GM21367 (cell line): ENCODE results near the gene ZNF407.
"Not testable (repeated sequence)": the region's sequence is repeated elsewhere in the genome, so short reads cannot be mapped to it uniquely, and the experiment has no call there.

Source experiments
- ATAC-seq: cut with Tn5 transposase; IDR thresholded peaks from one replicate; pipeline ENCODE4 v1.9.1; 2021; ENCODE audit not compliant: unreplicated experiment

Gene ZNF407, protein sequence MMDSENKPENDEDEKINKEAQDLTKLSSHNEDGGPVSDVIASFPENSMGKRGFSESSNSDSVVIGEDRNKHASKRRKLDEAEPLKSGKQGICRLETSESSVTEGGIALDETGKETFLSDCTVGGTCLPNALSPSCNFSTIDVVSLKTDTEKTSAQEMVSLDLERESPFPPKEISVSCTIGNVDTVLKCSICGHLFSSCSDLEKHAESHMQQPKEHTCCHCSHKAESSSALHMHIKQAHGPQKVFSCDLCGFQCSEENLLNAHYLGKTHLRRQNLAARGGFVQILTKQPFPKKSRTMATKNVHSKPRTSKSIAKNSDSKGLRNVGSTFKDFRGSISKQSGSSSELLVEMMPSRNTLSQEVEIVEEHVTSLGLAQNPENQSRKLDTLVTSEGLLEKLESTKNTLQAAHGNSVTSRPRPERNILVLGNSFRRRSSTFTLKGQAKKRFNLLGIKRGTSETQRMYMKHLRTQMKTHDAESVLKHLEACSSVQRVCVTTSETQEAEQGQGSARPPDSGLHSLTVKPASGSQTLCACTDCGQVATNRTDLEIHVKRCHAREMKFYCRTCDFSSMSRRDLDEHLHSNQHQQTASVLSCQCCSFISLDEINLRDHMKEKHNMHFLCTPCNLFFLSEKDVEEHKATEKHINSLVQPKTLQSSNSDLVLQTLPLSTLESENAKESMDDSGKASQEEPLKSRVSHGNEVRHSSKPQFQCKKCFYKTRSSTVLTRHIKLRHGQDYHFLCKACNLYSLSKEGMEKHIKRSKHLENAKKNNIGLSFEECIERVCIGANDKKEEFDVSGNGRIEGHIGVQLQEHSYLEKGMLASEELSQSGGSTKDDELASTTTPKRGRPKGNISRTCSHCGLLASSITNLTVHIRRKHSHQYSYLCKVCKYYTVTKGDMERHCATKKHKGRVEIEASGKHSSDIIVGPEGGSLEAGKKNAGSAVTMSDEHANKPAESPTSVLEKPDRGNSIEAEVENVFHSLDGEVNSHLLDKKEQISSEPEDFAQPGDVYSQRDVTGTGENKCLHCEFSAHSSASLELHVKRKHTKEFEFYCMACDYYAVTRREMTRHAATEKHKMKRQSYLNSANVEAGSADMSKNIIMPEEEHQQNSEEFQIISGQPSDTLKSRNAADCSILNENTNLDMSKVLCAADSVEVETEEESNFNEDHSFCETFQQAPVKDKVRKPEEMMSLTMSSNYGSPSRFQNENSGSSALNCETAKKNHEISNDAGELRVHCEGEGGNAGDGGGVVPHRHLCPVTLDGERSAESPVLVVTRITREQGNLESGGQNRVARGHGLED (N-terminal part only)

DNA sequence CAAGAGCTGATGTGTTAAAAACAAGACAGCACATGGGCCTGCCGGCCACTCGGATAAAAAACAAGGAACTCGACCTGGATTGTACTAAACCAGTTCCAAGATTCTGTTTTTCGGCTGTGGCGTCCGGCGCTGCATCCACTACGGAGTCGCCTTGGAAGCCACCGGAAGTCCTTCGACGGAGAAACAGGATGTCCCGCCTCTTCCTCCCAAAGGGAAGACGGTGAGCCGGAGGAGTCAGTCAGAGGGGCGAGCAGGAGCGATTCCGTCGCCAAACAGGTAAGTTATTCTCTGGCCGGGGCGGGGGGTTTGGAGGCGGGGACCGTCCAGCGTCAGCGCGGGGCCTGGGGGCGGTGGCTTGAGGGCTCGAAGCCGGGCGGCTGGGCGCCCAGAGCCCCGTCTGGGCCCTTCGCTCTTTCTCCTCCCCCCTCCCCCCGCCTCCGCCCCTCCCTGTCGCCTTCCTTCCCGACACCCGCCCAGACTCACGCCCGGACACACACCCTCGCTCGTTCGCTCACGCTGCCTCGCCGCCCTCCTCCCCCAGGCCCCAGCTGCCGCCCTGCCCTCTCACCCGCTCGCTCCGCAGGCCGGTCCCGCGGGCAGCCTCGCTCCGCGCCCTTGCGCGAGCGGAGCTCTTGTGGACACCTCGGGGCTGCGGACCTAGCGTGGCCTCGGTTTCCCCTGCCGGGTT lies at the start of gene ZNF407:
ZNF407 (plus strand) TSS at position 209 of the 688 bp plus-strand sequence. CDS start 33,150 bp downstream, outside the sequence.
- ATAC-seq: peak; percentile 62

DNA sequence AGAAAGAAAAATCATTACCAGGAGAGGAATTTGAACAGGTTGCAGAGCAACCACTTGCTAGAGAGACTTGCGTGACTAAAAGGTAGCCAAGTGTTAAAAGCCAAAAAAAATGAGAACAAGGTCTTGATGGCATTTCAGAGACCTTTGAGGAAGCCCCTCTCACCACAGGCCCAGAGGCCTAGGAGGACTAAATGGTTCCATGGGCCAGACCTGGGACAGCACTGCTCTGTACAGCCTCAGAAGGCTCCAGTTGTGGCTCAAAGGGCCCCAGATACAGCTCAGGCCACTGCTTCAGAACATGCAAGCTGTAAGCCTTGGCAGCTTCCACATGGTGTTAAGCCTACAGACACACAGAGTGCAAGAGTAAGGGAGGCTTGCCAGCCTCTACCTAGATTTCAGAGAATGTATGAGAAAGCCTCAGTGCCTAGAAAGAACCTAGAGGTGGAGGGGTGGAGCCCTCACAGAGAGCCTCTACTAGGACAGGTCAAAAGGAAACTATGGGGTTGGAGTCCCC lies 48.0 kb upstream of the ZNF407 start:
- ATAC-seq: no peak

DNA sequence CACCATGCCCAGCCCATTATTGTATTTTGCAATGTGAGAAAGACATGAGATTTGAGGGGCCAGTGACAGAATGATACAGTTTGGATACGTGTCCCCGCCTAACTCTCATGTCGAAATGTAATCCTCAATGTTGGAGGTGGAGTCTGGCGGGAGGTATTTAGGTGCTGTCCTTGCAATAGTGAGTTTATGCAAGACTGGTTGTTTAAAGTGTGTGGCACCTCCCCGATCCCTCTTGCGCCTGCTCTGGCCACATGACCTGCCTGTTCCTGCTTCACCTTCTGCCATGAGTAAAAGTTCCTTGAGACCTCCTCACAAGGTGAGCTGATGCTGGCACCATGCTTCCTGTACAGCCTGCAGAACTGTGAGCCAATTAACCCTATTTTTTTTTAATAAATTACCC lies 46.8 kb upstream of the ZNF407 start:
- ATAC-seq: no peak

DNA sequence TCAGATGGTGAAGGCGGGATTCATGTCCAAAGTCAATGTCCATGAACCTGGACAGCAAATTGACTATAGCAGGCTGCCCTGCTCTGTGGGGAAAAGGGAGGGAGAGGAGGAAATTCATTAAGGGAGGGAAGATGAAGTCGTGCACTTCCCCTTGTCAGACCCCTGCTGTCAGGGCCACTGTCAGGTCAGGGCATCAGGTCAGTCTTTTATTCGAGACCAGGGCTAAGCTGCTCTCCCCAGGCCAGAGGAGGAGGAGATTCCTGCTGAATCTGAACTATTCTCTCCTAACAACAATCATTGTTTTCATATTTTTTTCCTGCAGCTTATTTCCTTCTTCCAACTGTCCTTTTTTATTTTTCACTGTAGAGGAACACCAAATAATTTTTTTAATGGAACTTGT lies 46.2 kb upstream of the ZNF407 start:
- no peak for ATAC-seq

DNA sequence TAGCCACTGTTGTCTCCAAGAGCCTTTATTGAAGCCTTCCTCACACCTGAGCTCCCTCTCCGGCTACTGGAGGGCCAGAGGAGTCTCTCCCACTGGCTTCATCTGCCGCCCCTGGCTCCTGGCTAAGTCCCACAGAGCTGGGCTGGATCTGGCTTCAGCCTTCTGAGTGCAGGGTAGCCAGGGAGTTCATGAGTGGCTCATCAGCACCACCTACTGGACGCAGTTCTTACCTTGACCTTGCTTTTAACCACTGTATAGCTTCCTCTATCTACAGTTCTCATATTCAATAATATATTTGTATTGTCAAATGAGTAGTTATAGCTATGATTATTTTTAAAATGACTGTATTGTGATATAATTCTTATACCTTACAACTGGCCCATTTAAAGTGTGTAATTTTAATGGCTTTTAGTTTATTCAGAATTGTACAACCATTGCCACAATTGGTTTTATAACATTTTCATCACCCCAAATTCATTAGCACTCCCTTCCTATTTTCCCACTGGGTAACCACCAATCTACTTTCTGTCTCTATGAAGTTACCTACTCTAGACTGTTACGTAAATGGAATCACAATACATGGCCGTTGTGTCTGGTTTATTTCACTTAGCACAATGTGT lies 45.6 kb upstream of the ZNF407 start:
- ATAC-seq: peak; percentile 98

DNA sequence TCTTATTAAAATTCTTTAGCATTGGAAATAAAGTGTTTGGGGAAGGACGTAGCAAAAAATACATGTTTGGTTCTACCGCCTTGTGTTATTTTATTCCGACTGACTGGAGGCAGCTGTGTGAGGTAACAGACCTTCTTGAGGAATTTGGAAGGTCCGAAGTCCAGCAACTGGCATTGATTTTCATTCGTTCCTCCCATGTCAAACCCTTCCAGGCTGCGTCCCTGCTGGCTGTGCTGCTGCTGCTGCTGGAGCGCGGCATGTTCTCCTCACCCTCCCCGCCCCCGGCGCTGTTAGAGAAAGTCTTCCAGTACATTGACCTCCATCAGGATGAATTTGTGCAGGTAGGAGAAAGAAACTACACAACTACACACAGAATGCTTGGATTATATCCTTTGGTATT lies 41.5 kb upstream of the ZNF407 start:
- no peak for ATAC-seq

DNA sequence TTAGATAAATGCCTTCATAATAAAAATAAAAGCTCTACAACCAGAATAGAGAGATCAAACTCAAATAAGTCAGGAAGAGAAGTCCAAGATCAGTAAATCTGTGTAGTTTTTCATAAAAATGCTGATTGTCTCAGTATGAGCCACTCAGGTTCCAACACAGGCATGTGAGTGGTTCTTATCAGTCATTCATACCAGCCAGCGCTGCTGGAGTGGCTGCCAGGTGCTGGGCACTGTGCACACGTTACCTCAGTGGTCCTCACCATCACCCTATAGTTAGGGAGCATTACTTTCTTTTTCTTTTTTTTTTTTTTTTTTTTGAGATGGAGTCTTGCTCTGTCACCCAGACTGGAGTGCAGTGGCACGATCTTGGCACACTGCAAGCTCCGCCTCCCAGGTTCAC lies 39.6 kb upstream of the ZNF407 start:
- no peak for ATAC-seq

DNA sequence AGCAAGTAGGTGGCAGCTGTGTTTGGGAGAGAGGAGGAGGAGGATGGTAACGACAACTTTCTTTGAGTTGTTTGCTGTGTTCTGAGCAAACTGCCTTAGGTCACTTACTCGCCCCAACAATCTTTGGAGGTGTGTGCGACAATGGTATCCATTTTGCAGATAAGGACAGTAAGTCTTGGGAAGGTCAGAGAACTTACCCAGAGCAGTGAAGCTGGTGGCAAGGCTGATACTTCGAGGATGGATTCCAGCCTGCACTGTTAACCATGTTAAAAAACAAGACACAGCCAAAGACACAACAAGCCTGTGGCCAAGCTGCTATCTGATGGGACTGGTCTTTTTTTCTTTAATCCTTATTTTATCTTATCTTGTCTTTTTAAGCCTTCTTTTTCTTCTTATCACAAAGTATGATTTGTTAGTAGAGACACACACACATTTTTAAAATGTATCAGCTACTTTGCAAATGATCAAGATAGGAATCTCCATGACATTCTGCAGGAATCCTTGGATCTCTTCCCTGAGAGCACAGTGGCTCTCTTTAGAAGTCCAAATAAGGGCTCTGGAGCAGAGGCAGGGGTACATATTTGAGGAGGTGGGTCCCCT lies 35.4 kb upstream of the ZNF407 start:
- ATAC-seq: no peak

DNA sequence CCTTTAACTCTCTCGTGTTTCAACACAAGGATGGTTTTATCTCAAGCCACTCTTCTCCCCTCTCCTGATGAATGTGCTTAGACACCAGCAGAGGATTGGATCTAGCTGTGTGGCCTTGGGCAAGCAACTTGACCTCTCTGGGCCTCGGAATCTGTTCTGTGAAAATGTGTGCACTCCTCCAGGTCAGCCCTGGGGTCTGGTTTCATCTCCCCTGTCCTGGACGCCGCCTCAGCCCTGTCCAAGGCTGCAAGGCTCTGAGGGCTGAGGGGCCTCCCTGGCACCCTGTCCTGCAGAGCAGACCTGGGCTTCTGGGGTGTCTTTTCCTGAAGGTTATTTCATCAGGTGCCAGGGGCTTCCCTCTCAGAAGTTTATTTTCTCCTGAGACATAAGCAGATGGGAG lies 34.9 kb upstream of the ZNF407 start:
- ATAC-seq: no peak

DNA sequence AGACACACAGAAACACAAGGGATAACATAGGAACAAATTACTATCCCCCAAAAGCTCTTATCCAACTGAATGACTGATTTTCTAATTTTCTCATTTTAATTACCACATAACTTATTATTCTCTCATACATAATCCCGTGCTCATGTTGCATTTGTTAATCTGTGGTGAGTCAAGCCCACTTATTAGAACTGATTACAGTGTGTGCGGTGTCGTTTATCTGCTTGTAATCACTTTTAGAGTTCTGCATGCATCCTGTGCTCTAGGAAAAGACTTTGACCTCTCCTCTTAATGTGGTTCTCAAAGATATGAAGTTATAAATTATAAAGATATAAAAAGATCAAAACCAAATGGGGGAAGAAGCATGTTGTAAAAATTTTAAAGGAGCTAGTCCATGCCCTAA lies 33.7 kb upstream of the ZNF407 start:
- ATAC-seq: no peak

DNA sequence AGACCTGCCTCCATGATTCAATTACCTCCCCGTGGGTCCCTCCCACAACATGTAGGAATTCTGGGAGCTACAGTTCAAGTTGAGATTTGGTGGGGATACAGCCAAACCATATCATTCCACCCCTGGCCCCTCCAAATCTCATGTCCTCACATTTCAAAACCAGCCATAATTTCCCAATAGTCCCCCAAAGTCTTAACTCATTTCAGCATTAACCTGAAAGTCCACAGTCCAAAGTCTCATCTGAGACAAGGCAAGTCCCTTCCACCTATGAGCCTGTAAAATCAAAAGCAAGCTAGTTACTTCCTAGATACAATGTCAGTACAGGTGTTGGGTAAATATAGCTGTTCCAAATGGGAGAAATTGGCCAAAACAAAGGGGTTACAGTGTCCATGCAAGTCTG lies 32.5 kb upstream of the ZNF407 start:
- ATAC-seq: not testable (repeated sequence)

DNA sequence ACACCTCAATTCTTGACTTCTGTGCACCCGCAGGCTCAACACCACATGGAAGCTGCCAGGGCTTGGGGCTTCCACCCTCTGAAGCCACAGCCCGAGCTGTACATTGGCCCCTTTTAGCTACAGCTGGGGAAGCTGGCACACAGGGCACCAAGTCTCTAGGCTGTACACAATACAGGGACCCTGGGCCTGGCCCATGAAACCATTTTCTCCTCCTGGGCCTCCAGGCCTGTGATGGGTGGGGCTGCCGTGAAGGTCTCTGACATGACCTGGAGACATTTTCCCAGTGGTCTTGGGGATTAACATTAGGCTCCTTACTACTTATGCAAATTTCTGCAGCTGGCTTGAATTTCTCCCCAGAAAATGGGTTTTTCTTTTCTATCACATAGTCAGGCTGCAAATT lies 31.7 kb upstream of the ZNF407 start:
- ATAC-seq: not testable (repeated sequence)

DNA sequence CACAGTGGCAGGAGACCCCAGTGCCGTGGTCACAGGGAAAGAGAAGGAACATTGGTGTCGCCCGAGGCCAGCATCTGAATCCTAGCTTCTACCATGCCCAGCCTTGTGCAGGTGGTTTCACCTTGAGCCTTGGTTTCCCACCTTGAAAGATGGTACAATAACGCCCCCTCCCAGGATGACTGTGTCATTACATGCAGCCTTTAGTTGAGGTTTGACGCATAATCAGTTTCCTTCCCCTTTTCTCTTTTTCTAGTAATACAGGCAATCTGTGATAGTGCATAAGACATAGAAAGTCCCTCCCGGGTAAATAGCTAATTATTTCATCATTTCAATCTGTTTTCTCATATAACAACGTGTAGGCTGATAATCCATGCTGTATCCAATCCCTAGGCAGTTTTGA lies 29.8 kb upstream of the ZNF407 start:
- ATAC-seq: no peak

DNA sequence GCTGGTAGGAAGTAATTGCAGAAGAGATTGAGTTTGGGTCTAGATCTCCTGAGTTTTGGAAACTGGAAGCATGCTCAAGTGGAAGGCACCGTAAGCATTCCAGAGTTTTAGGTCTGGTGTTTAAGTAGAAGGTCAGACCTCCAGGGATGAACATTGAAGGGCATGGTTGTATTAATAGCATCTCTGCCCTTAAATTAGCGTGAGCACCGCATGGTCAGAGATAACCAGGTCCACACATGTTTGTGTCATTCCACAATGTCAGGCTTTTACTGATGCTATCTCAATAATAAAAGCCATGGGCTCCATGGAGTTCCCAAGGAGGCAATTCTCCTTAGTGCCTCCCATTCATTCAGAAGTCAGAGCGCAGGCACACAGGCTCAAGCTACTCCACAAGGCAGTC lies 28.3 kb upstream of the ZNF407 start:
- ATAC-seq: no peak

DNA sequence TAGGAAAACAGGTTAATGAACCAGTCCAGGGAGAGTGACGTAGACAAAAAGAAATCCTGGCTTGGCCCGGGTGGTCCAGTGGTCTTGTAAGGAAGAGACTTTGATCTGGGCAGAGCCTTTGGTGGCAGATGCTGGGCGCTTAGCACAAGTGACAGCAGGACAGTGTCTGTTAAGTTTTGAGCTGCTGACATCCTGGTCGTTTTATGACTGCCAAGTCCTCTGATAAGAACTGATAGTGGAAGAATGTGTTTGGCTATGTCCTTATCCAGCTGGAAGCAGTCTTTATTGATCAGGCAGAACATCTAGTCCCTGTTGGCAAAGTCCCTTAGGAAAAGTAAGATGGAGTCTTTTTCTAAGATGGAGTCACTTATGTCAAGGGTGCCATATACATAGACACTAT lies 27.4 kb upstream of the ZNF407 start:
- ATAC-seq: no peak

DNA sequence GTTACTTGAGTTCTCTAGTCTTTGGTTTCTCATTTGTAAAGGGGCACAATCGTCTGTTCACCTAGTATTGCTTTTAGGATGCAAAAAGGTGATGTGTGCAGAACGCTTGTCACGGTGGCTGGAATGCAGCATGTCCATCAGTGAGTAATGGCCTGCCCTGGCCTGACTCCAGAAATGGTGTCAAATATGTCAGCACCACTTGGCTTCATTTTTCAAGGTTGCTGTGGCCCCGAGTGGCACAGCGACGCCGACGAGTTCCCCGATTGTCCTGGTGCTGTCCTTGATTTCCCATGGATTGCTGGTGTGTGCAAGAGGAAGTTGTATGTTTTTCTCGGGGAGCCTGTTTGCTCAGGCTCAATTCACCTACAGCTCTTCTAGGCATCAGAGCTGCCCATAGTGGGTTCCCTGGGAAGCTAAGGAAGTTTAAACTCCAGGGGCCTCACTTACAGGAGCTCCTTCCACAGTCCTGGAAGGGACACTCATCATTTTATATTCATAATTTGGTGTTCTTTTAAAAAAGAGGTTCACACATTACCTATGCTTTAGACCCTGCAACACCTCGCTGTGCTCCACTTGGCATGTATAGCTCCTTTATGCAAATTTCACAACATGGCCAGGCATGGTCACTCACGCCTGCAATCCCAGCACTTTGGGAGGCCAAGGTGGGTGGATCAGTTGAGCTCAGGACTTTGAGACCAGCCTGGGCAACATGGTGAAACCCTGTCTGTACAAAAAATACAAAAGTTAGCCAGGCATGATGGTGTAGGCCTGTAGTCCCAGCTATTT lies 25.6 kb upstream of the ZNF407 start:
- ATAC-seq: no peak

DNA sequence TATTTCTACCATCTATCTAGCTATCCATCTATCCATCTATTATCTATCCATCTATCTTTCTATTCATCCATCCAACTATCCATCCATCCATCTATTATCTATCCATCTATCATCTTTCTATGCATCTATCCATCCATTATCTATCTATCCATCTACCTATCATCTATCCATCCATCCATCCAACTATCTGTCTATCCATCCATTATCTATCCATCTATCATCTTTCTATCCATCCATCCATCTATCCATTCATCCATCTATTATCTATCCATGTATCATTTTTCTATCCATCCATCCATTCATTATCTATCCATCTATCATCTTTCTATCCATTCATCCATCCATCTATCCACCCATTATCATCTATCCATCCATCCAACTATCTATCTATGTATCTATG lies 24.6 kb upstream of the ZNF407 start:
- ATAC-seq: no peak

DNA sequence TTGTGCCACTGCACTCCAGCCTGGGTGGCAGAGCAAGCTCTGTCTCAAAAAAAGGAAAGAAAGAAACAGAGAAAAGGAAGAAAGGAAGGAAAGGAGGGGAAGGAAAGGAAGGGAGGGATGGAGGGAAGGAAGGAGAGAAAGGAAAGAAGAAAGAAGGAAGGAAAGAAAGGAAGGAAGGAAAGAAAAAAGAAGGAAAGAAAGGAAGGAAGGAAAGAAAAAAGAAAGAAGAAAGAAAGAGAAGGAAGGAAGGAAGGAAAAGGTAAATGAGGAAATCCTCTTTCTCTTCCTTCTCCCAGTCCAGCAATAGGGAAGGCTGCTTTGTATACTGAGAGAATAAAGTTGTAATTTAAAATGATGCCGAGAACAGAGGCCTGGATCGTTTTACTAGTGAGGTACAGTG lies 22.8 kb upstream of the ZNF407 start:
- ATAC-seq: no peak

DNA sequence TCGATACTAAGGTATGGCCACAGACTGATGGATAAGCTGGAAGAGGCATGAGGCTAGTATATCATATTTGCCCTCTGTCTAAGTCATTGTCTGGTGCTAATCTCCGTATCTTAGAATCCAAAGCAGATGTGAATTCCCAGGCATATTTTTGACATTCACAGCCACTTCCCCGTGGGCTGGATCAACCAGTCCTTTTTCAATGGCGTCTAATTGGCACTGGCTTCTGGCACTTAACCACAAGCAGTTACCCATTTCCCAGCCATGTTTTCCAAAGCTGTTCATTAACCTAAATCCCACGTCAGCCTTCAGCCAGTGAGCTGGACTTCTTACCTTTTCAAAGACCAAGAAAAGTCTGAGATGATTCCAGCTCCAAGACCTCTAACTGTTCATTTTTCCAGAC lies 20.7 kb upstream of the ZNF407 start:
- ATAC-seq: no peak
